Glomerular visceral epithelial cell (primary cell): ENCODE results near the gene STX8.
A peak's percentile ranks its signal among the peaks of the same experiment; 100 is the strongest.
"Not testable (repeated sequence)": the region's sequence is repeated elsewhere in the genome, so short reads cannot be mapped to it uniquely, and the experiment has no call there.

ENCODE experiments used
- DNase-seq: peaks from one replicate; pipeline ENCODE4 v3.0.0-alpha.2; 2016; ENCODE audit errors: extremely low spot score

STX8 gene, protein sequence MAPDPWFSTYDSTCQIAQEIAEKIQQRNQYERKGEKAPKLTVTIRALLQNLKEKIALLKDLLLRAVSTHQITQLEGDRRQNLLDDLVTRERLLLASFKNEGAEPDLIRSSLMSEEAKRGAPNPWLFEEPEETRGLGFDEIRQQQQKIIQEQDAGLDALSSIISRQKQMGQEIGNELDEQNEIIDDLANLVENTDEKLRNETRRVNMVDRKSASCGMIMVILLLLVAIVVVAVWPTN

DNA sequence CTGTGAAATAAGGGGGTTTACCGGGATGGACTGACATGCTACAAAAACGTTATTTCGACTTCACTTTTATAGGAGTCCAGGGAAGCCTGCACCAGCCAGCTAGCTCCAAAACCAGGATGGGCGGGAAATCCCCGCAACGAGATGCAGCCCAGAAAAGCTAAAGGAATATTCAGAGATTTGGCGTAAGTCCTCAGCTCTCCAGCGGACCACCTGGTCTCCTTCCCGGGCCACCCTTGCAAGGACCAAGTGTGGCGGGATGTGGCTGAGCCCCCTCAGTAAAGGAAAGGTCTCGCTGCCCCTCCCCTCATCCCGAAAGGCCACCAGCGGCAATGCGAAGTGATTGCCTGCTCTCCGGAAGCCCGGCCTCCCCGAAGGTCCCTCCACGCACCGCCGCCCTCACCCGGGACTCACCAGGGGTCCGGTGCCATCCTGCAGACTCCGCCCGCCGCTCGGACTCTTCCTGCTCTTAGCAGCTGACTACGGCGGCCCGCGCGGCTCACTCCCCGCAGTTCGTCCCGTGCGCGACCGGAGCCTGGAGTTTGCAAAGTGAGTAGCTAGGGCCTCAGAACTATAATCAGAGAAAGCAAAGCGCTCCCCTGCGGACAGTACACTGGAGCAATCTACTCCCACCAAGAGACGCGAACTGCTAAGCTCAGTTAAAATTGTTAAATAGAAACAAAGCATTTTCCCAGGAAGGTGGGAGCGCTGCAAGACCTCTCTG lies at the start of gene STX8:
Gene STX8 (minus strand): TSS at position 440 of the 721 bp plus-strand sequence. CDS start 12 bp downstream, at position 428.
- peak; percentile 91 for DNase-seq

DNA sequence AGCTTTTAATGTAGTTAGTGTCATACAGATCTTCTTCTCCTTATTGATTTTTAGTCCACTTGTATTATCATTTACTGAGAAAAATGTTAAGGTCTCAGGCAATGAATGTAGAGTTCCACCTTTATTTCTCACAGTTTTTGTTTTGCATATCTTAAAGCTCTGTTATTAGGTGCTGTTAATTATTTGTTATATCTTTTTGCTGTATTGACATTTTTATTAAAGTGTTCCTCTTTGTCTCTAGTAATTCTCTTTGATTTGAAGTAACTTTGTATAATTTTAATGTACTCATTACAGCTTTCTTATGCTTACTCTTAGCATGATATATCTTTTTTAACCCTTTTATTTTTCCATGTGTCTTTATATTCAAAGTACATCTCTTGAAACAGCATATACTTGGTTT lies 47.3 kb upstream of the STX8 start:
- DNase-seq, result no peak

DNA sequence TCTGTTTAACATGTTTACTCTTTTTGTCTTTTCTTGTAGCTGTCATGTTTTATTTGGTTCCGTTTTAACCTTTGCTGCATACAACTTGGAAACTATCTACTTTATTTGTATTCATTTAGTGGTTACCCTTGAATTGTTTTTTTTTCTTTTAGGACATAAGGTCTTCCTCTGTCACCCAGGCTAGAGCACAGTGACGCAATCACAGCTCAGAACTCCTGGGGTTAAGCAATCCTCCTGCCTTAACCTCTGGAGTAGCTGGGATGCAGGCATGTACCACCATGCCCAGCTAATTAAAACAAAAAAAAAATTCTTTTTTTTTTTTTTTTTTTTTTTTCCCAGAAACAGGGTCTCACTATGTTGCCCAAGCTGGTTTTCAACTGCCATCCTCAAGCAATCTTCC lies 39.9 kb upstream of the STX8 start:
- DNase-seq, result no peak

DNA sequence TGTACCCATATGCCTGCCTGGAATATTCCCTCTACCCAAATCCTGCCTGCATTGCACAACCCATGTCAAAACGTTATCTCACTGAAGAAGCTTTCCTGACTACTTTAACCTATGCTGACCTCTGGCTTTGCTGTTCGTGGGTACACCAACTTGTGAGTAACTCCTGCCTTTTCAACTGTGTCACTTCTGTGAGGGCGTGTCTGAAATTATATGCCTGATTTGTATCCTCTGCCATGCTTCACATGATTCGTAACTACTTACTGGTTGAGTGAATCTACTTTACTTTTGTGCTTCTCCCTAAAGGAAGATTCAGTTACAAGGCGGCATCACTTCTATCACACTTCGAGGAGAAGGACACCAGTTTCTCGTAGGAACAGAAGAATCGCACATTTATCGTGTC lies 36.4 kb upstream of the STX8 start:
- DNase-seq, result peak; percentile 77

DNA sequence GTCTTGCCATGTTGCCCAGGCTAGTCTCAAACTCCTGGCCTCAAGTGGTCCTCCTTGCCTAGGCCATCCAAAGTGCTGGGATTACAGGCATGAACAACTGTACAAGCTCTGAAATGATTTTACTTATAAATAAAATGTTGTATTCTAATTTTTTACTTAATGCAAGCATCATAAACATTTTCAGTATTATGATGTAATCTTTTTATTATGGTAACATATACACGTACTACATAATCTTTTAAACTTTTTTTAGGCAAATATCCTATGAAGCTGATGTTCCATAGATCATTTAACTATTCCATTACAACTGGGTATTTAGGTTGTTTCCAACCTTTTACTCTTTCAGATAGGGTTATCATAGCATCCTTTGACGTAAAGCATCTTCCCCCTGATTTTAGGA lies 35.9 kb upstream of the STX8 start:
- DNase-seq, result no peak

DNA sequence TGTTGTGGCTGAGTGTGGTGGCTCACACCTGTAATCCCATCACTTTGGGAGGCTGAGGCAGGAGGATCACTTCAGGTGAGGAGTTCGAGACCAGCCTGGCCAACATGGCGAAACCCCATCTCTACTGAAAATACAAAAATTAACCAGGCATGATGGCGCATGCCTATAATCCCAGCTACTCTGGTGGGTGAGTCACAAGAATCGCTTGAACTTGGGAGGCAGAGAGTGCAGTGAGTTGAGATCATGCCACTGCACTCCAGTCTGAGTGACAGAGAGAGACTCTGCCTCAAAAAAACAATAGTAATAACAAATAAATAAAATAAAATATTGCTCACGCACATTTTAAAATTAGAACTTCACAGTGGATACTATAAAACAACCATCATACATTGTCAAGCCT lies 31.4 kb upstream of the STX8 start:
- not testable (repeated sequence) for DNase-seq

DNA sequence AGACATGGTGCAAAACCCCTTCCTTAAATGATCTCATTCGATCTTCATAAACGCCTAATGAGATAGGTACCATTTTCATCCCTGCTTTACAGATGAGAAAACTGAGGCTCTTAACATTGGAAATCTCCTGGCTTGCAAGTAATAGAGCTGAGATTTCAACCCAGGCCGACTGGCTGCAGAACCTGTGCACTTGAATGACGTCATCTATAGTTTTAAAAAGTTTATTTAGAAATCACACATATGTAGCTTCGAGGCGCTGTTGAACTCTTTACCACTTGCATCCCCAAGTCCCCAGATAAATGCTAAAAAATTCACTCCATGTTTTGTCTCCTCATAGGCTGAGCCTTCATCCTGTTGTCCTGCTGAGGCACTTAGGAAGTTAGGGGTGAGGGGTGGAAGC lies 30.8 kb upstream of the STX8 start:
- DNase-seq, result no peak

DNA sequence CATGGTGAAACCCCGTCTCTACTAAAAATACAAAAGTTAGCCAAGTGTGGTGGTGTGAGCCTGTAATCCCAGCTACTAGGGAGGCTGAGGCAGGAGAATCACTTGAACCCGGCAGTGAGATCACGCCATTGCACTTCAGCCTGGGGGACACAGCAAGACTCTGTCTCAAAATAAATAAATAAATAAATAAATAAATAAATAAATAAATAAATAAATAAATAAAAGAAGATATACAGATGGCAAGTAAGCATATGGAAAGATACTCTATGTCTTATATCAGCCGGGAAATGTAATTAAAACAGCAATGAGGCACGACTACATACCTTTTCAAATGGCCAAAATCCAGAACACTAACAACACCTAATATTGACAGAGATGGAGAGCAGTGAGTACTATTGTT lies 29.0 kb upstream of the STX8 start:
- not testable (repeated sequence) for DNase-seq

DNA sequence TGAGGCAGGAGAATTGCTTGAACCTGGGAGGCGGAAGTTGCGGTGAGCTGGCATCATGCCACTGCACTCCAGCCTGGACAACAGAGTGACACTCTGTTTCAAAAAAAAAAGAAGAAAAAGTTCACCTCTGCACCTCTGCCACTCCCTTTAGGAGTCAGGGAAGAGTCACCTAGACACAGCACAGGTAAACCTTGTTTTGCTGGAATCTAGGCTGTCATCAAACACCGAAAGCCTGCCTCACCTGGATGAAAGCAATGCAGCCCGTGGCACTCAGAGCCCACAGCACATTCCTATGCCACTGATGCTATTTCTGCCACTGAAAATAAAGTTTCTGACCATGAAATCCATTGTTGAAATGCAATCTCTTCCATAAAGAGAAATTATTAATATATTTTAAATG lies 23.0 kb upstream of the STX8 start:
- DNase-seq, result no peak

DNA sequence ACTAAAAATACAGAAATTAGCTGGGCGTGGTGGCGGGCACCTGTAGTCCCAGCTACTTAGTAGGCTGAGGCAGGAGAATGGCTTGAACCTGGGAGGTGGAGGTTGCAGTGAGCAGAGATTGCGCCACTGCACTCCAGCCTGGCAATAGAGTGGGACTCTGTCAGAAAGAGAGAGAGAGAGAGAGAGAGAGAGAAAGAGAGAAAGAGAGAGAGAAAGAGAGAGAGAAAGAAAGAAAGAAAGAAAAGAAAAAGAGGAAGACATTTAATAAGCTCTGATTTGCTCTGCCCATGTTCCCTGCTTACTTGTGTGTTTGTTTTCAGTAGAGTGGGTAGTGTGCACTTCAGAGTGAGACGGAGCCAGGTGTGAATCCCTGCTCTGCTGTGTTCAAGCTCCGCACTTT lies 22.0 kb upstream of the STX8 start:
- DNase-seq, result not testable (repeated sequence)

DNA sequence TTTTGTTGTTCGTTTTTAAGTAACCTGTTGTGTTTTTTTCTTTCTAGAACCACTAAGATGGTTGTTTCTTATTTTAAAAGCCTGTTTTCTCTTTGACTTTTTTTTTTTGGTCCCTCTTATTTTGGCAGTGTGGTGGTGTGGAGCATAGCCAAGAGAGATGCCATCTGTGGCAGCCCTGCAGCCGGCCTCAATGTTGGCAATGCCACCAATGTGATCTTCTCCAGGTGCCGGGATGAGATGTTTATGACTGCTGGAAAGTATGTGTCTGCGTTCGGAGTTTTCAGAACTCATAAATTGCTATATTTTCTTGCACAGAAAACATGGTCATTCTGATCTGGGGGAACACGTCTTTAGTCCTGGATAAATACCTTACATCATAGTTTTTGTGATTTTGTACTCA lies 18.4 kb upstream of the STX8 start:
- no peak for DNase-seq

DNA sequence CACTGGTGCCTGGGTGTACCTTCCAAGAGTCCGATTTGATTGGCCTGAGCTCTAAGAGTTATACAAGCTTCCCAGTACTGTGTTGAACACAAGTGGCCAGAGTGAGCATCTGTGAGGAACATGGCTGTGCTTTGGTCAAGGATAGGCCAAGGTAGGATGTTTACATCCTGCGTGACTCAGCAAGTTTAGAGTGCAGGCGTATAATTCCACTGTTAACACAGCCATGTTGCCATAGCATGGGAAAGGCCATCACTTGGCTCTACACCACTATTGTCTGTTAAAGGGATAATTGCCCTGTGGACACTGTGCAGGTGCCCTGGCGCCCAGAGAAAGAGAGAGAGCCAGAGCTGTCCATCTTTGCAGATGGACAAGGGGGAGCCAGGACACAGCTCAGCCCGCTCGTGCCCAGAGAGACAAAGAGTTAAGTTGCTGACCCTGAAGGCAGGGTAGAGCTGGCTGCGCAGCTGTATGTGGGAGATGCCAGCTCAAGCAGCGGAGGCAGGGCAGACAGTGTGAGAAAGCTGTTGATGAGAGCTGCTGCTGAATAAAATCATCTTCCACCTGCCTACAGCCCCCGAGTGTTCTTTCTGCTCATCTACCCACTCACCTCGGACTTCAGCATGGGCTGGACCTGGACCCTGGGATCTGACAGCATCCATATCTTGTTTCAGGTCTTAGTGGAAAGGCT lies 12.5 kb upstream of the STX8 start:
- DNase-seq, result no peak

DNA sequence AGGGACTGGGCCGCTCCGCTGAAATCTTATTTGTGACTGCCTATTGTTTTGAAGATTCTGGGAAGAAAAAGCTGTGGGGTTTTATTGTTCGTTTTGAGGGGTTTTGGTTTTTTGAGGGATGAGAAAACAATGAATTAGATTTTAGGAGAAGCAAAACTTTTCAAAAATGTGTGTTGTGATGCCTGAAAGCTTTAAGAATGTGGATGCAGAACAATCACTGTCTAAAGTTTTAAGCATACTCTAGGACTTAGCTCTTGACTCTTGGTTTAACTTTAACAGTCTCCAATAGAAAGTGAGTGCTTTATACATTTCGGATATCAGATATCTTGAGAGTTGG lies 1.7 kb upstream of the STX8 start:
- no peak for DNase-seq

DNA sequence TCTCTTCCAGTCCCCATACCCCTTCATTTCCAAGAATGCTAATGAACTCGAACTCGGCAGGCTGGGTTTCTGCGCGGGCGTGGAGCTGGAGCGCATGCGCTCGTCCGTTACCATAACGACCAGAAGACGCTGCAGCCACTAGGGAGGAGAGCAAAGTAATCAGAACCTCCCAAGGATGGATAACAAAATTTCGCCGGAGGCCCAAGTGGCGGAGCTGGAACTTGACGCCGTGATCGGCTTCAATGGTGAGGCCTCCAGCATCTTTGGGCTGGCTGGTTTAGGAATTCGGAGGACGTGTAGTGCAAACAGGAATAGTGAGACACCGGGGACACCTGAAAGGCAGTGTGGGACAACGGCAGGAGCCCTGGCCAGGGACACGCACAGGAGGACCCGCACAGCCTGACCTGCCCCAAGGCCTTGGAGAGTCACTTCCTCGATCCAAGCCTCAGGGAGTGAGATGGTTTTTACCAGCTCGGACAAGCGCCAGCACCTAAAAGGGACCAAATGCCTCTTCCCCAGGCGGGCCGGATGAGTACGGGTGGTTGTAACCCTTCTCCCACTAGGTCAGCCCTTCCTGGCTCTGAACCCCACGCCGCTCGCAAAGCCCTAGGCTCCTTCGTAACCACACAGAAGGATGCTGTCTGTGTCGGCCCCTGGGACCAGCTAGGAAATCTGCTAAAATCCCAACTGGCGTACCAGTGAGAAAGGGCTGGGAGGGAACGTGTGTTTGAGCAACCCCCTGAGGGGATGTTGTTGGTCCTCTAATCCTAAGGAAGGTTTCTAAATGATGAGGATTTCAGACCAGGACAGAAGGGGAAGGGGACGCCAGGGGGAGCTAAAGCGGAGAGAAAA lies 1.1 kb upstream of the STX8 start, which contains the start of gene CFAP52:
Gene CFAP52 (plus strand): TSS at position 122 of the 852 bp plus-strand sequence. CDS start 54 bp downstream, at position 176.
- DNase-seq, result peak; percentile 74

DNA sequence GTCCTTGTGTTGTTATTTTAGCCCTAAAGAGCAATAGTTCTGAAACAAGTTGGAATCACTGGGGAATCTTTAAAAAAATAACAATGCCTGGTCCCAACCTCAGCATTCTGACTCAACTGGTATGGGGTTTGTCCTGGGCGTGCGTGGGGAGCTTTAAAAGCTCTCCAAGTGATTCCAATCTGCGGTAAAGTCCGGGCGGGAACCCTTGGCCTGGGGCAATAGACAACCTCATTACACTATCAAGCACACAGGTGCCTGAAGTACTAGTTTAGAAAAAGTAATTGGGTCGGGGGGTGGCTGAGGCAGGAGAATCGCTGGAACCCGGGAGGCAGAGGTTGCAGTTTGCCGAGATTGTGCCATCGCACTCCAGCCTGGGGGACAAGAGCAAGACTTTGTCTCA lies 4.4 kb downstream of the STX8 start:
- DNase-seq, result no peak

DNA sequence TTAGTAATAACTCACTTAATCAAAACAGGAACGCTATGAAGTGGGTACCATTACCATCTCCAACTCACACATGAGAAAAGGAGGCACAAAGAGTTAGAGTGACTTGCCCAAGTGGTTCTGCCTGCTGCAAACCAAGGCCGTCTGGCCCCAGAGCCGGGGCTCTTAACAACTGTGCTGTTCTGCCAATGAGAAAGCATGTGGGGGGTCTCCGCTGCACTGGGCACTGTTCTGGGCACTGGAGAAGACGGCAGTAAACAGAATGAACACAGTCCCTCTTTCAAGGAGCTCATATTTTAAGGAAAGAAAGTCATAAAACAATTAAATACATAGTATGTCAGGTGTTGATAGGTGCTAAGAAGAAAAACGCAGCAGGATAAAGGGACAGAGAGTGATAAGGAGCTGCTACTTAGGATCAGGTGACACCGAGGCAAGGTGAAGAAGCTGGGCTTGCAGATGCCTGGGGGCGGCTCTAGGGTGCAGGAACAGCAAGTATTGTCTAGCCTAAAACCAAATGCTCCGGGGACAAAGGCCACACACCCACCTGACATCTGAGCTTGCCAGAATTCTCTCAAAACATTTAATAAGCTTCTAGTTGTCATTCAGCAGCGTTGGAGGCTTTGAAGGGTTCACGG lies 6.5 kb downstream of the STX8 start:
- no peak for DNase-seq

DNA sequence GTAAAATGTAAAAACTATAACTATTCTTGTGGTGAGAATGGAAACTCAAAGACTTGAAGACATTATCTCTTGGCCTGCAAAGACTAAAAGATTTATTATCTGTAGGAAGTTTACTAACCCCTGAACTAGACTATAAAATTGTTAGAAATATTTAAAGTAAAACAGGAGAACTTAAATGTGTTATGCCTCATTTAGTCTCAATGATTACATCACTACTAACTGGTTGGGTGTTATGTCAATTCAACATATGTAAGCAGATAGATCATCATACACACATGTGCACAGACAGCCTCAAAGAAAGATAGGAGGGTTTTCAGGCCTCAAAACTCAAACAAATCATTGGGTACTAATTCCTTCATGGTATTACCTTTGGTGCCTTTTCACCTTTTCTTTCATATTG lies 7.6 kb downstream of the STX8 start:
- DNase-seq, result no peak

DNA sequence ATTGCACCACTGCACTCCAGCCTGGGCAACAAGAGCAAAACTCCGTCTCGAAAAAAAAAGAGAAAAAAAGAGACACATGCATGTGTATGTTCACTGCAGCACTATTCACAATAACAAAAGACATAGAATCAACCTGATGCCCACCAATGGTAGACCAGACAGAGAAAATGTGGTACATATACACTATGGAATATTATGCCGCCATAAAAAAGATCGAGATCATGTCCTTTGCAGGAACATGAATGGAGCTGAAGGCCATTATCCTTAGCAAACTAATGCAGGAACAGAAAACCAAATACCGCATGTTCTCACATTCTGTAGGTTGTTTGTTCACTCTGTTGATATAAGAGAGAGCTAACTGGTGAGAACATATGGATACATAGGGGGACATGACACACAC lies 8.9 kb downstream of the STX8 start:
- DNase-seq, result not testable (repeated sequence)

DNA sequence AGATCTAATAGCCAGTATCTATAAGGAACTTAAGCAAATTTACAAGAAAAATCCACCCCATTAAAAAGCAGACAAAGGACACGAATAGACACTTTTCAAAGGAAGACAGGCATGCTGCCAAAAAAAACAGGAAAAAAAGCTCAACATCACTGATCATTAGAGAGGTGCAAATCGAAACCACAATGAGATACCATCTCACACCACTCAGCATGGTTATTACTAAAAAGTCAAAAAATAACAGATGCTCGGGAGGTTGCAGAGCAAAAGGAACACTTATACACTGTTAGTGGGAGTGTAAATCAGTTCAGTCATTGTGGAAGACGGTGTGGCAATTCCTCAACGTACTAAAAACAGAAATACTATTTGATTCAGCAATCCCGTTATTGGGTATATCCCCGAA lies 9.6 kb downstream of the STX8 start:
- peak; percentile 4 for DNase-seq

DNA sequence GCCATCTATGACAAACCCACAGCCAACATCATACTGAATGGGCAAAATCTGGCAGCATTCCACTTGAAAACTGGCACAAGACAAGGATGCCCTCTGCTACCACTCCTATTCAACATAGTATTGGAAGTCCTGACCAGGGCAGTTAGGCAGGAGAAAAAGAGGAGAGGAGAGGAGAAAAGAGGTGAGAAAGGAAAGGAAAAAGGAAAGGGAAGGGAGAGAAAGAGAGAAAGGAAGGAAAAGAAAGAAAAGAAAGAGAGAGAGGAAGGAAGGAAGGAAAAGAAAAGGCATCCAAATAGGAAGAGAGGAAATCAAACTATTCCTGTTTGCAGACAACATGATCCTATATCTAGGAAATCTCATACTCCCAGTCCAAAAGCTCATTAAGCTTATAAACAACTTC lies 11.5 kb downstream of the STX8 start:
- DNase-seq, result no peak

DNA sequence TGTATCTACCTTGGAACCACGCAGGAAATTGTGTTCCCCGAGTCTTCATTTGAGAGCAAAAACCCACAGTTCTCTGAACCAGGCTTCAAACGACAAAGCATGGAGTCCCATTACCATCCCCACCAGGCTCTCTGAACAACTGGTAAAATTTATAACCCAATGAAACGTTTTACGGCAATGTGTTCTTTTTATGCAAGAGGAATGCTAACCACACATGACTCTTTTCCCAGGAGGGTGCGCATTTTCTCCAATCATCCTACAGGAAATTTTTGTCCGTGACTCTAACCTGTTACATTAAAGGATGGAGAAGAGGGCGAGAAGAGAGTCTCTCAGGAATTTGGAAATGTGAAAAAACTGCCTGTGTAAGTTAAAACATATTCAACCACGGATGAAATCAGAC lies 17.8 kb downstream of the STX8 start:
- no peak for DNase-seq
